Osteocyte (in vitro differentiated cells): ENCODE data around the gene TINCR. TPM values are rescaled to one million over a fixed set of nuclear protein-coding genes. Genes with fewer than 3 reads are reported as not detected.

ENCODE experiments used
- DNase-seq: peaks from one replicate; pipeline ENCODE4 v3.0.0; 2021; ENCODE audit warnings: mixed read lengths; ENCODE audit not compliant: unreplicated experiment; ENCODE audit errors: extremely low spot score
- H3K27ac Mint-ChIP-seq: one replicate; pipeline ENCODE4 v1.8.0; 2021; ENCODE audit warnings: mild to moderate bottlenecking, mixed read lengths; ENCODE audit not compliant: unreplicated experiment
- H3K27me3 Mint-ChIP-seq: one replicate; pipeline ENCODE4 v1.8.0; 2021; ENCODE audit warnings: mixed read lengths; ENCODE audit not compliant: unreplicated experiment
- H3K36me3 Mint-ChIP-seq: one replicate; pipeline ENCODE4 v1.8.0; 2021; ENCODE audit warnings: mixed read lengths; ENCODE audit not compliant: unreplicated experiment
- H3K4me1 Mint-ChIP-seq: one replicate; pipeline ENCODE4 v1.8.0; 2021; ENCODE audit warnings: mixed read lengths; ENCODE audit not compliant: unreplicated experiment
- H3K4me3 Mint-ChIP-seq: one replicate; pipeline ENCODE4 v1.8.0; 2021; ENCODE audit warnings: mild to moderate bottlenecking, moderate library complexity, mixed read lengths; ENCODE audit not compliant: unreplicated experiment
- H3K9me3 Mint-ChIP-seq: one replicate; pipeline ENCODE4 v1.8.0; 2021; ENCODE audit warnings: mixed read lengths; ENCODE audit not compliant: unreplicated experiment
- CTCF ChIP-seq: fragments of 200-600 bp; sonication (generic); IDR thresholded peaks from 2 replicates; pipeline ENCODE4 v1.5.0; 2021; ENCODE audit warnings: antibody characterized with exemption, mild to moderate bottlenecking, moderate library complexity
- total RNA-seq: library from RNA; stranded (reverse); gene quantifications from 2 replicates; pipeline ENCODE4 v1.2.1, GENCODE V29; 2021

TINCR gene
- total RNA-seq, 1 donor from 2014 or later: 13.5 TPM

- H3K27me3 Mint-ChIP-seq: no peaks in the 10 kb centered on the region
- no peak overlapping the region for H3K27ac Mint-ChIP-seq
- no peak for DNase-seq
- H3K4me1 Mint-ChIP-seq: peaks cover 20% of the 10 kb centered on the region
- no peak for TF ChIP-seq CTCF
- no peaks in the 10 kb centered on the region for H3K9me3 Mint-ChIP-seq
- no peak overlapping the region for H3K4me3 Mint-ChIP-seq
- H3K36me3 Mint-ChIP-seq: peaks cover 8% of the 10 kb centered on the region
These were observed 2.8 kb downstream of the TINCR start for GRCh38 chr19:5564930-5565329.

DNA sequence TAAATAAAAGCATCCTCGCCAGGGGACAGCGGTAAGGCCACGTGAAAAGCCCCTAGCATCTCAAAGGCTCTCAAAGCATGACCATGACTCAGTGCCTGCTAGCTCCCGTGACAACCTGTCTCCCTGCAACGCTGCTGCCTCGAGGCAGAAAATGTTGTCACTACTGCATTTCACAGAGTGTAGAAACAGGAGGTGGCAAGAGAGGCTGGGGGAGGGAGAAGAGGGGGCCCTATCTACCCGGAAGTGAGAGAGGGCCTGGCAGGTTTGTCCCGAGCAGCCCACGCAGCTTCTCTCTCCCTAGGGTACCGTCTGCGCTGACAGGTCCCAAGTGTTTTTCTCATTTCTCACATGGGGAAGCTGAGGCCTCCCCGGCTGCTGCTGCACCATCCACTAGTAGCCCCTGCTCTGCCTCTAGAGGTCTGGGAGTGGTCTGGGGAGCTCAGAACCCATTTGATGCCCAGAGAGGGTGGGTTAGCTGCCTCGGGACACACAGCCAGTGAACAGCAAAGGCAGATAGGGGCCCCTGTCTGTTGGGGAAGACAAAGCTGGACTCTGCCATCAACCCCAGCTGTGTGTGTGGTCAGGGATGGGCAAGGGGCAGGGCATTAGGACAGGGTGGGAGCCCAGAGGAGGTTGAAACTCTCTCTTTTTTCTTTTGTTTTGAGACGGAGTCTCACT lies 3.7 kb downstream of the TINCR start:
- peak overlapping the region; percentile 60 for H3K27ac Mint-ChIP-seq
- peaks cover 20% of the 10 kb centered on the region for H3K4me1 Mint-ChIP-seq
- no peak for TF ChIP-seq CTCF
- no peak for DNase-seq
- H3K27me3 Mint-ChIP-seq: no peaks in the 10 kb centered on the region
- H3K36me3 Mint-ChIP-seq: peaks cover 8% of the 10 kb centered on the region
- no peak overlapping the region for H3K4me3 Mint-ChIP-seq
- H3K9me3 Mint-ChIP-seq: no peaks in the 10 kb centered on the region

GRCh38 chr19:5563008-5563431 lies 4.7 kb downstream of the TINCR start:
- DNase-seq: no peak
- H3K4me3 Mint-ChIP-seq: no peak overlapping the region
- peaks cover 20% of the 10 kb centered on the region for H3K4me1 Mint-ChIP-seq
- H3K9me3 Mint-ChIP-seq: no peaks in the 10 kb centered on the region
- H3K27me3 Mint-ChIP-seq: no peaks in the 10 kb centered on the region
- H3K36me3 Mint-ChIP-seq: peaks cover 11% of the 10 kb centered on the region
- H3K27ac Mint-ChIP-seq: no peak overlapping the region
- TF ChIP-seq CTCF: no peak

DNA sequence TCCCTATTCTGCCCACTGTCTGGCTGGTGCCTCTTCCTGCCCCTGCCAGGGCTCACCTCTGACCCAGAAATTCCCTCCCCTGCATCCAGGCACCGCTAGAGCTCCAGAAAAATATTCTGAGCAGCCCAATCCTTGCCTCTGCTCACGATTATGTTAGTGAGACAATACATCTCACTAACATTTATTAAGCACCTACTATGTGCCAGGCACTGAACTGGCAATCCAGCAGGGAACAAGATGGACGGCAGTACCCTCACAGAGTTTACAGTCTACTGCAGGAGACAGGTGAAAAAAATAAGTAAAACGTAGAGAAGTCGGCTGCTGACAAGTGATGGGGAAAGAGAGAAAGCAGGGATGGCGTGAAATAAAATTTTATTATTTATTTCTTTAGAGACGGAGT lies 5.5 kb downstream of the TINCR start:
- TF ChIP-seq CTCF: no peak
- Mint-ChIP-seq H3K36me3 (peaks cover 11% of the 10 kb centered on the region), H3K4me1 (peaks cover 20% of the 10 kb centered on the region), H3K27ac (no peak overlapping the region), H3K9me3 (no peaks in the 10 kb centered on the region), H3K4me3 (no peak overlapping the region), H3K27me3 (no peaks in the 10 kb centered on the region)
- no peak for DNase-seq

DNA sequence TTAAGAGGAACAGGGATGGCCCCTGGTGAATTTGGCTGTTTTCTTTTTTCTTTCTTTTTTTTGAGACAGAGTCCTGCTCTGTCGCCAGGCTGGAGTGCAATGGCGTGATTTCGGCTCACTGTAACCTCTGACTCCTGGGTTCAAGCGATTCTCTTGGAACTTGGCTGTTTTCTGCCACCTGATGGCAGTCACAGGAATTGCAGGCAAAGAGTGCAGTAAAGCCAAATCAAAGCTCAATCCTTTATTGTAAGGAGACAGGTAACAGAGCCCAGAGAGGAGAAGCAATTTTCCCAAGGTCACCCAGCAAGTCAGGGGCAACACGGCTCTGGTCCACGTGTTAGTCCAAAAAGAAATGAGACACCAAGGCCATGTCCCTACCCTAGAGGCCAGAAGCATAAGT lies 6.2 kb downstream of the TINCR start:
- no peaks in the 10 kb centered on the region for H3K27me3 Mint-ChIP-seq
- H3K27ac Mint-ChIP-seq: no peak overlapping the region
- no peaks in the 10 kb centered on the region for H3K9me3 Mint-ChIP-seq
- peaks cover 11% of the 10 kb centered on the region for H3K36me3 Mint-ChIP-seq
- no peak for DNase-seq
- peaks cover 20% of the 10 kb centered on the region for H3K4me1 Mint-ChIP-seq
- H3K4me3 Mint-ChIP-seq: no peak overlapping the region
- peak; percentile 60 for TF ChIP-seq CTCF
